ENCODE results near the gene PGAM4.
"Not testable (repeated sequence)": the region's sequence is repeated elsewhere in the genome, so short reads cannot be mapped to it uniquely, and the experiment has no call there.

PGAM4 gene

DNA sequence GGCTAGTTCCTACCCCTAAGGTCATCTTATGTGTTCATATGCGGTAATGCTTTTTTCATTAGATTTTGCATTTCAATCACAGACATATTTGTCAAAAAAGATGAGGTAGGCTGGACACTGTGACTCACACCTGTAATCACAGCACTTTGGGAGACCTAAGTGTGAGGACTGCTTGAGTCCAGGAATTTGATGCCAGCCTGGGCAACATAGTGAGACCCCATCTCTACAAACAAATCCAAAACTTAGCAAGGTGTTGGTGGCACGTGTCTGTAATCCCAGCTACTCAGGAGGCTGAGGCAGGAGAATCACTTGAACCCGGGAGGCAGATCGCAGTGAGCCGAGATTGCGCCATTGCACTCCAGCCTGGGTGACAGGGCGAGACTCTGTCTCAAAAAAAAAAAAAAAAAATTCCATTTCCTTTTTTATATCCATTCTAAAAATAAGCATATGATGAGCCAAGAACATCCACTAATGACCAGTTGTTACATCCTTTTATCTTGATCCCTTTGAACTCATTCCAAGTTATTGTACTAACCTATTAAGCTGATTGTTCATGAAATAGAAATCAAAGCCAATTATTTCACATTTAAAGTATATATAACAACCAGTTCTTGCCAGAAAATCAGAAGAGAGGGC lies 23.4 kb downstream of the PGAM4 start:
- Histone ChIP-seq H3K27me3 (ENCODE audit: insufficient read depth, low read depth) (no peaks in the 10 kb centered on the region), H3K27ac (no peak overlapping the region), H4K20me1 (ENCODE audit: insufficient read depth) (no peaks in the 10 kb centered on the region), H3K4me1 (ENCODE audit: low read depth, poor library complexity, severe bottlenecking) (no peaks in the 10 kb centered on the region), H3K79me2 (ENCODE audit: insufficient read depth, low read depth) (no peaks in the 10 kb centered on the region), H3K36me3 (ENCODE audit: insufficient read depth) (no peaks in the 10 kb centered on the region), H3K4me2 (no peak overlapping the region), H2AFZ (ENCODE audit: low read depth) (no peak overlapping the region), H3K4me3 (IDR thresholded peaks at IDR 0.05; ENCODE audit: insufficient read depth, low read depth, low read length) (no peak overlapping the region), H3K9ac (no peak overlapping the region)
- TF ChIP-seq, protein P1, sequence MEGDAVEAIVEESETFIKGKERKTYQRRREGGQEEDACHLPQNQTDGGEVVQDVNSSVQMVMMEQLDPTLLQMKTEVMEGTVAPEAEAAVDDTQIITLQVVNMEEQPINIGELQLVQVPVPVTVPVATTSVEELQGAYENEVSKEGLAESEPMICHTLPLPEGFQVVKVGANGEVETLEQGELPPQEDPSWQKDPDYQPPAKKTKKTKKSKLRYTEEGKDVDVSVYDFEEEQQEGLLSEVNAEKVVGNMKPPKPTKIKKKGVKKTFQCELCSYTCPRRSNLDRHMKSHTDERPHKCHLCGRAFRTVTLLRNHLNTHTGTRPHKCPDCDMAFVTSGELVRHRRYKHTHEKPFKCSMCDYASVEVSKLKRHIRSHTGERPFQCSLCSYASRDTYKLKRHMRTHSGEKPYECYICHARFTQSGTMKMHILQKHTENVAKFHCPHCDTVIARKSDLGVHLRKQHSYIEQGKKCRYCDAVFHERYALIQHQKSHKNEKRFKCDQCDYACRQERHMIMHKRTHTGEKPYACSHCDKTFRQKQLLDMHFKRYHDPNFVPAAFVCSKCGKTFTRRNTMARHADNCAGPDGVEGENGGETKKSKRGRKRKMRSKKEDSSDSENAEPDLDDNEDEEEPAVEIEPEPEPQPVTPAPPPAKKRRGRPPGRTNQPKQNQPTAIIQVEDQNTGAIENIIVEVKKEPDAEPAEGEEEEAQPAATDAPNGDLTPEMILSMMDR (conservative IDR thresholded peaks at IDR 0.05; ENCODE audit: low read depth, low read length) = no peak

DNA sequence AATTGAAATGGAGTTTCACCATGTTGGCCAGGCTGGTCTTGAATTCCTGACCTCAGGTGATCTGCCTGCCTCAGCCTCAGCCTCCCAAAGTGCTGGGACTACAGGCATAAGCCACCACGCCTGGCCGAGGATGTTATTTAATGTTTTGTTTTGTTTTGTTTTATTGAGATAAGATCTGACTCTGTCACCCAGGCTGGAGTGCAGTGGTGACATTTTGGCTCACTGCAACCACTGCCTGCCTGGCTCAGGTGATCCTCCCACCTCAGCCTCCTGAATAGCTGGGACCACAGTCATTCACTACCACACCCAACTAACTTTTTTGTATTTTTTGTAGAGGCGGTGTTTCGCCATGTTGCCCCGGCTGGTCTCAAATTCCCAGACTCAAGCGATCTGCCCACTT lies 24.4 kb downstream of the PGAM4 start:
- not testable (repeated sequence) for H3K9ac ChIP-seq; H3K36me3 ChIP-seq (ENCODE audit: insufficient read depth)

DNA sequence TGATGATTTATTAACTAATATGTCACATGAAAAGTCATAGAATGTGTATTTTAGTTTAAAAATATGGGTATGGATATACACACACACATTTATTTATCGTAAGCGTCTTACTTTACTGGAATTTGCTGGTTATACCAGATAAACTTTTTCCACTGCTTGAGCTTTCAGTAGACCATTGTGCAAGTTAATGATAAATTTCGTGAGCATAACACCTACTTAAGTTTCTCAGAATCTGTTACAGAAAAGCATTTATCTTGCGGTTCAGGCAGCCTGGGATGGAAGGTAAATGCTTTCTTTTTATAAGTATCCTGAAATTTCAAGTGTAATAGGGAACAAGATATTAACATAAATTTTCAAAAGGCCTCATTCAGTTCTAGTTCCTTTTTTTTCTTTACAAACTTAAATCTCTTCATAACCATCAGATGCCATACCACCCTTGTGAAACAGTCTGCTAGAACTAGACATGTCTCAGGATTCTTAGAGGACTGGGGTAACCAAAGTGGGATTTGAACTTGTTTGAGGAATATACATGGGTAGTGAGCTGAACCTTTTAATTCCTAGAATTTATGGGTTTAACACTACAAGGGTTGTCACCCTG lies 31.3 kb downstream of the PGAM4 start:
- no peak overlapping the region for H3K9ac ChIP-seq
- no peak overlapping the region for H3K4me3 ChIP-seq (IDR thresholded peaks at IDR 0.05; ENCODE audit: insufficient read depth, low read depth, low read length)
- H3K79me2 ChIP-seq (ENCODE audit: insufficient read depth, low read depth) = no peaks in the 10 kb centered on the region
- no peaks in the 10 kb centered on the region for H4K20me1 ChIP-seq (ENCODE audit: insufficient read depth)
- TF ChIP-seq, protein P1 (conservative IDR thresholded peaks at IDR 0.05; ENCODE audit: low read depth, low read length) = no peak
- no peaks in the 10 kb centered on the region for H3K27me3 ChIP-seq (ENCODE audit: insufficient read depth, low read depth)
- no peaks in the 10 kb centered on the region for H3K36me3 ChIP-seq (ENCODE audit: insufficient read depth)
- H3K4me2 ChIP-seq = no peak overlapping the region
- H2AFZ ChIP-seq (ENCODE audit: low read depth) = no peak overlapping the region
- no peaks in the 10 kb centered on the region for H3K4me1 ChIP-seq (ENCODE audit: low read depth, poor library complexity, severe bottlenecking)
- H3K27ac ChIP-seq = no peak overlapping the region

More for the DNA sequence above, 24.4 kb downstream of the PGAM4 start:
- H3K4me2 ChIP-seq; H3K79me2 ChIP-seq (ENCODE audit: insufficient read depth, low read depth); H4K20me1 ChIP-seq (ENCODE audit: insufficient read depth); H3K27ac ChIP-seq; H3K27me3 ChIP-seq (ENCODE audit: insufficient read depth, low read depth); H3K4me1 ChIP-seq (ENCODE audit: low read depth, poor library complexity, severe bottlenecking); H3K4me3 ChIP-seq (IDR thresholded peaks at IDR 0.05; ENCODE audit: insufficient read depth, low read depth, low read length); H2AFZ ChIP-seq (ENCODE audit: low read depth): not testable (repeated sequence)

DNA sequence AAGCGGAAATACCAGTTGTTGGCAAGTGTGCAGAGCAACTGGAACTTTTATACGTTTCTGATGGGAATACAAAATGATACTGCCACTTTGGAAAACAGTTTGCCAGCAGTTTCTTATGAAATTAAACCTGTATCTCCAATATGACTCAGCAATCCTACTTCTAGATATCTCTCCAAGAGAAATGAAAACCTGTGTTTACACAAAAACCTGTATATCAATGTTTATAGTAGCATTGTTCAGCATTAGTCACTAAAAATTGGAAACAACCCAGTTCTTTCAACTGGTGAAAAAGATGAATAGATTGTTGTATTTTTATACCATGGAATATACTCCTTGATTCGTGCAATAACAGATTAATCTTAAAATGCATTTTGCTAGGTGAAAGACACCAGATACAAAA lies 32.1 kb downstream of the PGAM4 start:
- Histone ChIP-seq H3K27ac (no peak overlapping the region), H3K4me3 (IDR thresholded peaks at IDR 0.05; ENCODE audit: insufficient read depth, low read depth, low read length) (no peak overlapping the region), H3K4me2 (no peak overlapping the region), H3K27me3 (ENCODE audit: insufficient read depth, low read depth) (no peaks in the 10 kb centered on the region), H3K79me2 (ENCODE audit: insufficient read depth, low read depth) (no peaks in the 10 kb centered on the region), H3K4me1 (ENCODE audit: low read depth, poor library complexity, severe bottlenecking) (no peaks in the 10 kb centered on the region), H2AFZ (ENCODE audit: low read depth) (no peak overlapping the region), H3K9ac (no peak overlapping the region), H4K20me1 (ENCODE audit: insufficient read depth) (no peaks in the 10 kb centered on the region), H3K36me3 (ENCODE audit: insufficient read depth) (no peaks in the 10 kb centered on the region)
- TF ChIP-seq, protein P1 (conservative IDR thresholded peaks at IDR 0.05; ENCODE audit: low read depth, low read length) = no peak

DNA sequence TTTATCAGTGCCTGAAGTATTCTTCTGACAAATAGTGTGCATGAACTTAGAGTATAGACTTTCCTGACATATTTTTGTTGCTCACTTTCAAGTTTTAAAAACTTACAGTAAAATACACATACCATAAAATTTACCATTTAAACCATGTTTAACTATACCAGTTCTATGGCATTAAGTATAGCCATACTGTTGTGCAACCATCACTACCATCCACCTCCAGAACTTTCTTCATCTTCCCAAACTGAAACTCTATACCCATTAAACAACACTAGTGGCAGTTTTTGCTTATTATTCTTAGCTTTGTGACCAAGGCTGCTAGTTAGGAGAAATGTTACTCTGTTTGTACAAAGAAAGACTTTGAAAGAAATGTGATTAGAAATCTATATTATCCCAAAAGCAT lies 33.1 kb downstream of the PGAM4 start:
- Histone ChIP-seq H3K4me3 (IDR thresholded peaks at IDR 0.05; ENCODE audit: insufficient read depth, low read depth, low read length) (no peak overlapping the region), H3K4me1 (ENCODE audit: low read depth, poor library complexity, severe bottlenecking) (no peaks in the 10 kb centered on the region), H3K36me3 (ENCODE audit: insufficient read depth) (no peaks in the 10 kb centered on the region), H2AFZ (ENCODE audit: low read depth) (no peak overlapping the region), H3K4me2 (no peak overlapping the region), H3K27me3 (ENCODE audit: insufficient read depth, low read depth) (no peaks in the 10 kb centered on the region), H3K79me2 (ENCODE audit: insufficient read depth, low read depth) (no peaks in the 10 kb centered on the region), H4K20me1 (ENCODE audit: insufficient read depth) (no peaks in the 10 kb centered on the region), H3K27ac (no peak overlapping the region), H3K9ac (no peak overlapping the region)
- TF ChIP-seq, protein P1 (conservative IDR thresholded peaks at IDR 0.05; ENCODE audit: low read depth, low read length) = no peak

All from KMS-11 (cell line).